ENCODE results near the gene CERS6. TPM values are rescaled to one million over a fixed set of nuclear protein-coding genes. Genes with fewer than 3 reads are reported as not detected.

Gene CERS6
- total and polyA plus RNA-seq, 10 of the 15 experiments (the other 5 are each of a cell fraction or from before 2014, with no cell fraction given), result 1.3 to 20.4 (median 14.1) TPM

- TF ChIP-seq CREM (IDR thresholded peaks at IDR 0.05; ENCODE audit: low read depth) (no peak), PAX8 (IDR thresholded peaks at IDR 0.05) (no peak), NKRF (conservative IDR thresholded peaks at IDR 0.05) (no peak), NBN (IDR thresholded peaks at IDR 0.05) (no peak), STAT3 (IDR thresholded peaks at IDR 0.05; ENCODE audit: low read depth, low read length) (no peak), HDAC2 (IDR thresholded peaks at IDR 0.05) (no peak)
Observed at GRCh38 chr2:168730344-168730743, 274.3 kb downstream of the CERS6 start (continued).

DNA sequence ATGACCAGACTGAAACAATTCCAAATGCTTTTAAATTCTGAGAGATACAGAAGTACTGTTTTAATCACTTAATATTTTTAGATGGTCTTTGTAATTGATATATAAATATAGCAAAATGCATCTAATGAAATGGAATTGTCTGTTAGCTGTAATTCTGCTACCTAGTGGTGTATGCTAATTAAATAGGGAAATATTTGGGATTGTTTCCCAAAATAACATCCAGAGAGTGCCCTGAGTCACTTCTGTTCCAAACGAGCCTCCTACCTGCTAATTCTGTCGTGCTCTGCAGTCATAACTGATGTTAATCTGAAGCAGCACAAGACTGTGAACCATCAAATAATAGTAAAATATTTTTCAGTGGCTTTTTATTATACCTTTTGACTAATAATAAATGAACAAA, 274.9 kb downstream of the CERS6 start:
- H3K9ac ChIP-seq (ENCODE audit: control insufficient read depth, insufficient read depth, low read length), result no peak overlapping the region
- no peaks in the 10 kb centered on the region for H3K36me3 ChIP-seq (ENCODE audit: control insufficient read depth in 2 of 2, insufficient read depth in 2 of 2, low read length in 1 of 2)
- no TSS peak for BruUV-seq (replicated peaks)
- intact Hi-C loops (cut with micrococcal nuclease; ENCODE audit: unreplicated experiment) (no loop called here), in situ Hi-C loops (cut with MboI) (no loop called here)
- H3K9me3 ChIP-seq (replicated peaks; ENCODE audit: control insufficient read depth, insufficient read depth, low read length), result no peaks in the 10 kb centered on the region
- no peaks in the 10 kb centered on the region for H3K4me1 ChIP-seq (ENCODE audit: control insufficient read depth, insufficient read depth, low read length)
- no peaks in the 10 kb centered on the region for H4K20me1 ChIP-seq (ENCODE audit: control insufficient read depth, insufficient read depth)
- H3K4me2 ChIP-seq (ENCODE audit: control insufficient read depth, insufficient read depth), result no peak overlapping the region
- no peak overlapping the region for H3K4me3 ChIP-seq
- FAIRE-seq, result no peak
- RAD21 ChIA-PET (ENCODE audit: unreplicated experiment), result no interaction called here
- no peak overlapping the region for H2AFZ ChIP-seq (ENCODE audit: control insufficient read depth, low read depth, low read length)
- no peak overlapping the region for H3K27ac ChIP-seq (ENCODE audit: control insufficient read depth, insufficient read depth)
- SMC1A ChIA-PET (ENCODE audit: uncharacterized antibody, unreplicated experiment), result no interaction called here
- POLR2A ChIA-PET, result no interaction called here
- H3K27me3 ChIP-seq (replicated peaks in 1 of 2; ENCODE audit: control insufficient read depth in 2 of 2, insufficient read depth in 2 of 2, low read length in 1 of 2), result no peaks in the 10 kb centered on the region
- no peak for DNase-seq (ENCODE audit: low read depth, low spot score)
- WGBS (ENCODE audit: insufficient coverage, insufficient replicate concordance, low lambda C conversion rate, missing lambda C conversion rate), result 58% methylated on average over 2 of the region's 2 CpGs
- no peaks in the 10 kb centered on the region for H3K79me2 ChIP-seq (ENCODE audit: control insufficient read depth, insufficient read depth, low read length)
- CTCF ChIA-PET, result no interaction called here
- ATAC-seq, result no peak
- TF ChIP-seq BACH1 (IDR thresholded peaks at IDR 0.05; ENCODE audit: borderline replicate concordance) (no peak), PAX5 (IDR thresholded peaks at IDR 0.05; ENCODE audit: borderline replicate concordance, low read depth, low read length) (no peak), CEBPB (IDR thresholded peaks at IDR 0.05; ENCODE audit: borderline replicate concordance in 1 of 2, low read depth in 2 of 2, low read length in 2 of 2) (no peak), REST (IDR thresholded peaks at IDR 0.05; ENCODE audit: low read depth, low read length) (no peak), IRF5 (IDR thresholded peaks at IDR 0.05; ENCODE audit: borderline replicate concordance) (no peak), PKNOX1 (IDR thresholded peaks at IDR 0.05) (no peak), ZSCAN29 (IDR thresholded peaks at IDR 0.05) (no peak), RELA (IDR thresholded peaks at IDR 0.05; ENCODE audit: borderline replicate concordance, partially characterized antibody) (no peak)
- TF ChIP-seq, protein P1, sequence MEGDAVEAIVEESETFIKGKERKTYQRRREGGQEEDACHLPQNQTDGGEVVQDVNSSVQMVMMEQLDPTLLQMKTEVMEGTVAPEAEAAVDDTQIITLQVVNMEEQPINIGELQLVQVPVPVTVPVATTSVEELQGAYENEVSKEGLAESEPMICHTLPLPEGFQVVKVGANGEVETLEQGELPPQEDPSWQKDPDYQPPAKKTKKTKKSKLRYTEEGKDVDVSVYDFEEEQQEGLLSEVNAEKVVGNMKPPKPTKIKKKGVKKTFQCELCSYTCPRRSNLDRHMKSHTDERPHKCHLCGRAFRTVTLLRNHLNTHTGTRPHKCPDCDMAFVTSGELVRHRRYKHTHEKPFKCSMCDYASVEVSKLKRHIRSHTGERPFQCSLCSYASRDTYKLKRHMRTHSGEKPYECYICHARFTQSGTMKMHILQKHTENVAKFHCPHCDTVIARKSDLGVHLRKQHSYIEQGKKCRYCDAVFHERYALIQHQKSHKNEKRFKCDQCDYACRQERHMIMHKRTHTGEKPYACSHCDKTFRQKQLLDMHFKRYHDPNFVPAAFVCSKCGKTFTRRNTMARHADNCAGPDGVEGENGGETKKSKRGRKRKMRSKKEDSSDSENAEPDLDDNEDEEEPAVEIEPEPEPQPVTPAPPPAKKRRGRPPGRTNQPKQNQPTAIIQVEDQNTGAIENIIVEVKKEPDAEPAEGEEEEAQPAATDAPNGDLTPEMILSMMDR (IDR thresholded peaks at IDR 0.05 in 2 of 3, conservative IDR thresholded peaks at IDR 0.05 in 1 of 3; ENCODE audit: control insufficient read depth in 2 of 3, extremely low read depth in 1 of 3, insufficient read depth in 1 of 3, low read depth in 3 of 3, low read length in 3 of 3), result no peak

Measured in GM12878 (cell line).